Glutamatergic neuron (in vitro differentiated cells): ENCODE results near the gene FBXO42. TPM values are rescaled to one million over a fixed set of nuclear protein-coding genes. Genes with fewer than 3 reads are reported as not detected.
"Not testable (repeated sequence)": the region's sequence is repeated elsewhere in the genome, so short reads cannot be mapped to it uniquely, and the experiment has no call there.

Experiments
- DNase-seq: peaks from one replicate; pipeline ENCODE4 v3.0.0; 2022
- H3K27ac Mint-ChIP-seq: one replicate; pipeline ENCODE4 v1.8.0; 2020; ENCODE audit warnings: mild to moderate bottlenecking, mixed read lengths, inconsistent platforms; ENCODE audit not compliant: unreplicated experiment
- H3K27me3 Mint-ChIP-seq: one replicate; pipeline ENCODE4 v1.8.0; 2020; ENCODE audit warnings: mild to moderate bottlenecking, moderate library complexity, mixed read lengths, inconsistent platforms; ENCODE audit not compliant: unreplicated experiment
- H3K36me3 Mint-ChIP-seq: one replicate; pipeline ENCODE4 v1.8.0; 2020; ENCODE audit warnings: mild to moderate bottlenecking, mixed read lengths, inconsistent platforms; ENCODE audit not compliant: unreplicated experiment
- H3K4me1 Mint-ChIP-seq: one replicate; pipeline ENCODE4 v1.8.0; 2020; ENCODE audit warnings: mild to moderate bottlenecking, low read depth, mixed read lengths, inconsistent platforms; ENCODE audit not compliant: unreplicated experiment
- H3K4me3 Mint-ChIP-seq: one replicate; pipeline ENCODE4 v1.8.0; 2020; ENCODE audit warnings: mild to moderate bottlenecking, mixed read lengths, inconsistent platforms; ENCODE audit not compliant: unreplicated experiment
- H3K9me3 Mint-ChIP-seq: one replicate; pipeline ENCODE4 v1.8.0; 2020; ENCODE audit warnings: mild to moderate bottlenecking, moderate library complexity, mixed read lengths, inconsistent platforms; ENCODE audit not compliant: unreplicated experiment
- CTCF ChIP-seq: fragments of 200-600 bp; sonication (generic); IDR thresholded peaks from one replicate; pipeline ENCODE4 v1.5.0; 2021; ENCODE audit not compliant: partially characterized antibody, unreplicated experiment
- total RNA-seq: library from RNA; stranded (reverse); fragmentation: NEBNext Ultra II Directional; extraction: Animal tissue kit (Norgen Biotek cat#: 25700); gene quantifications from one replicate; pipeline ENCODE4 v1.2.1, GENCODE V29; 2021; ENCODE audit not compliant: unreplicated experiment

The FBXO42 gene
- total RNA-seq, 1 donor from 2014 or later, result 27.7 TPM

- Mint-ChIP-seq H3K9me3 (peaks cover 6% of the 10 kb centered on the region), H3K36me3 (no peaks in the 10 kb centered on the region), H3K27me3 (peaks cover 19% of the 10 kb centered on the region), H3K27ac (no peak overlapping the region), H3K4me1 (peaks cover 2% of the 10 kb centered on the region), H3K4me3 (peak overlapping the region; percentile 75)
- no peak for TF ChIP-seq CTCF
- DNase-seq, result no peak
Observed at GRCh38 chr1:16226129-16226489, 126.2 kb downstream of the FBXO42 start.

- Mint-ChIP-seq H3K27me3 (peaks cover 19% of the 10 kb centered on the region), H3K4me3 (no peak overlapping the region), H3K9me3 (peaks cover 6% of the 10 kb centered on the region), H3K27ac (no peak overlapping the region), H3K4me1 (peaks cover 2% of the 10 kb centered on the region), H3K36me3 (no peaks in the 10 kb centered on the region)
- TF ChIP-seq CTCF, result no peak
- DNase-seq, result no peak
Observed at GRCh38 chr1:16224472-16224871, 127.8 kb downstream of the FBXO42 start.

GRCh38 chr1:16222716-16223115 is 129.6 kb downstream of the FBXO42 start:
- H3K36me3 Mint-ChIP-seq, H3K4me1 Mint-ChIP-seq, H3K27ac Mint-ChIP-seq, DNase-seq, H3K4me3 Mint-ChIP-seq, H3K9me3 Mint-ChIP-seq: not testable (repeated sequence)
- peaks cover 16% of the 10 kb centered on the region for H3K27me3 Mint-ChIP-seq

GRCh38 chr1:16221499-16221898 is 130.8 kb downstream of the FBXO42 start:
- no peak for TF ChIP-seq CTCF
- H3K4me3 Mint-ChIP-seq, result no peak overlapping the region
- H3K4me1 Mint-ChIP-seq, result peaks cover 1% of the 10 kb centered on the region
- H3K27ac Mint-ChIP-seq, result no peak overlapping the region
- H3K27me3 Mint-ChIP-seq, result peaks cover 11% of the 10 kb centered on the region
- DNase-seq, result no peak
- peaks cover 6% of the 10 kb centered on the region for H3K9me3 Mint-ChIP-seq
- H3K36me3 Mint-ChIP-seq, result no peaks in the 10 kb centered on the region

GRCh38 chr1:16219968-16220500 is 132.2 kb downstream of the FBXO42 start:
- peaks cover 8% of the 10 kb centered on the region for H3K27me3 Mint-ChIP-seq
- no peaks in the 10 kb centered on the region for H3K36me3 Mint-ChIP-seq
- no peak overlapping the region for H3K27ac Mint-ChIP-seq
- peaks cover 6% of the 10 kb centered on the region for H3K9me3 Mint-ChIP-seq
- H3K4me3 Mint-ChIP-seq, result no peak overlapping the region
- no peak for TF ChIP-seq CTCF
- H3K4me1 Mint-ChIP-seq, result peaks cover 2% of the 10 kb centered on the region
- DNase-seq, result no peak
